Smooth muscle cell (in vitro differentiated cells): ENCODE data around the gene KRT15. TPM values are rescaled to one million over a fixed set of nuclear protein-coding genes. Genes with fewer than 3 reads are reported as not detected.

ENCODE experiments used
- DNase-seq: peaks from one replicate; lab custom pipeline; 2025; ENCODE audit not compliant: unreplicated experiment; lab: John Stamatoyannopoulos, UW
- H2AFZ ChIP-seq: fragments of 200-600 bp; sonication (generic); 2 replicates; pipeline ENCODE4 v1.6.0; 2016; ENCODE audit warnings: antibody characterized with exemption, low read depth, mild to moderate bottlenecking
- H3F3A ChIP-seq: fragments of 200-600 bp; sonication (generic); 2 replicates; pipeline ENCODE4 v1.6.0; 2017; ENCODE audit warnings: antibody characterized with exemption, low read depth
- H3K27ac ChIP-seq: fragments of 200-600 bp; sonication (generic); 2 replicates; pipeline ENCODE4 v1.5.1; 2016; ENCODE audit warnings: low read depth, mild to moderate bottlenecking
- H3K27me3 ChIP-seq: fragments of 200-600 bp; sonication (generic); 2 replicates; pipeline ENCODE4 v1.6.1; 2016; ENCODE audit warnings: low read depth, mild to moderate bottlenecking
- H3K36me3 ChIP-seq: fragments of 200-600 bp; sonication (generic); 2 replicates; pipeline ENCODE4 v1.5.1; 2016; ENCODE audit warnings: low read depth
- H3K4me1 ChIP-seq: fragments of 200-600 bp; sonication (generic); 2 replicates; pipeline ENCODE4 v1.5.1; 2016; ENCODE audit warnings: low read depth
- H3K4me2 ChIP-seq: fragments of 200-600 bp; sonication (generic); 2 replicates; pipeline ENCODE4 v1.6.0; 2016; ENCODE audit warnings: mild to moderate bottlenecking
- H3K4me3 ChIP-seq: fragments of 200-600 bp; sonication (generic); 2 replicates; pipeline ENCODE4 v1.5.1; 2016; ENCODE audit warnings: mild to moderate bottlenecking
- H3K79me2 ChIP-seq: fragments of 200-600 bp; sonication (generic); 2 replicates; pipeline ENCODE4 v1.6.0; 2016; ENCODE audit warnings: low read depth, mild to moderate bottlenecking
- H3K9ac ChIP-seq: fragments of 200-600 bp; sonication (generic); 2 replicates; pipeline ENCODE4 v1.6.0; 2016; ENCODE audit warnings: low read depth
- H3K9me3 ChIP-seq: fragments of 200-600 bp; sonication (generic); replicated peaks from 2 replicates; pipeline ENCODE4 v1.5.1; 2016; ENCODE audit warnings: low read depth
- H4K20me1 ChIP-seq: fragments of 200-600 bp; sonication (generic); 2 replicates; pipeline ENCODE4 v1.6.0; 2016; ENCODE audit warnings: low read depth
- CTCF ChIP-seq: fragments of 200-600 bp; sonication (generic); IDR thresholded peaks from 2 replicates; pipeline ENCODE4 v1.5.1; 2017; ENCODE audit warnings: borderline replicate concordance, mild to moderate bottlenecking, antibody characterized with exemption; ENCODE audit not compliant: insufficient read depth, poor library complexity, severe bottlenecking
- WGBS: methylation state at CpG from one replicate; pipeline ENCODE4 v1.1.7; 2016; ENCODE audit warnings: low lambda C conversion rate; 5-methylcytosine and 5-hydroxymethylcytosine counted together
- polyA plus RNA-seq: library from polyadenylated mRNA; unstranded; fragments of >200 nt; fragmentation: Nextera tagmentation; extraction: Ambion mirVana; gene quantifications from 2 replicates; pipeline ENCODE4 v1.2.1, GENCODE V29; 2016
- total RNA-seq: library from RNA; depleted of rRNA; stranded (reverse); fragments of >200 nt; gene quantifications from 2 replicates; pipeline ENCODE4 v1.2.3, GENCODE V29; 2014

The KRT15 gene
- total and polyA plus RNA-seq, 2 experiments from 2014 or later, result 0.93 to 1.7 TPM

GRCh38 chr17:41516830-41517283 is 1.8 kb downstream of the KRT15 start:
- Histone ChIP-seq H3K27ac (no peak overlapping the region), H3K27me3 (no peaks in the 10 kb centered on the region), H2AFZ (no peak overlapping the region), H3K4me3 (no peak overlapping the region), H3K4me2 (no peak overlapping the region), H3K36me3 (no peaks in the 10 kb centered on the region), H4K20me1 (no peaks in the 10 kb centered on the region), H3K9me3 (no peaks in the 10 kb centered on the region), H3K79me2 (no peaks in the 10 kb centered on the region), H3F3A (peaks cover 4% of the 10 kb centered on the region), H3K9ac (no peak overlapping the region), H3K4me1 (no peaks in the 10 kb centered on the region)
- no peak for DNase-seq
- TF ChIP-seq CTCF, result no peak
- WGBS, result 89% methylated on average over 14 of the region's 14 CpGs

- Histone ChIP-seq H3K79me2 (no peaks in the 10 kb centered on the region), H3K27ac (no peak overlapping the region), H3K4me1 (no peaks in the 10 kb centered on the region), H3K9me3 (no peaks in the 10 kb centered on the region), H3K36me3 (no peaks in the 10 kb centered on the region), H2AFZ (no peak overlapping the region), H3F3A (no peaks in the 10 kb centered on the region), H3K9ac (no peak overlapping the region), H3K4me2 (no peak overlapping the region), H3K27me3 (no peaks in the 10 kb centered on the region), H4K20me1 (no peaks in the 10 kb centered on the region), H3K4me3 (no peak overlapping the region)
- WGBS, result 94% methylated on average over 14 of the region's 14 CpGs
- no peak for TF ChIP-seq CTCF
- no peak for DNase-seq
These were observed 2.4 kb downstream of the KRT15 start for GRCh38 chr17:41516147-41516829.

GRCh38 chr17:41513168-41513547 is 5.5 kb downstream of the KRT15 start:
- 97% methylated on average over 5 of the region's 5 CpGs for WGBS
- H3K4me1 ChIP-seq, result no peaks in the 10 kb centered on the region
- no peaks in the 10 kb centered on the region for H3K9me3 ChIP-seq
- H4K20me1 ChIP-seq, result no peaks in the 10 kb centered on the region
- no peak overlapping the region for H3K9ac ChIP-seq
- no peak overlapping the region for H3K4me2 ChIP-seq
- no peaks in the 10 kb centered on the region for H3K27me3 ChIP-seq
- no peak overlapping the region for H2AFZ ChIP-seq
- H3F3A ChIP-seq, result no peaks in the 10 kb centered on the region
- H3K27ac ChIP-seq, result no peak overlapping the region
- no peak for DNase-seq
- H3K79me2 ChIP-seq, result no peaks in the 10 kb centered on the region
- no peaks in the 10 kb centered on the region for H3K36me3 ChIP-seq
- TF ChIP-seq CTCF, result no peak
- H3K4me3 ChIP-seq, result no peak overlapping the region
